ENCODE results near the gene CNNM4.

CNNM4 gene

DNA sequence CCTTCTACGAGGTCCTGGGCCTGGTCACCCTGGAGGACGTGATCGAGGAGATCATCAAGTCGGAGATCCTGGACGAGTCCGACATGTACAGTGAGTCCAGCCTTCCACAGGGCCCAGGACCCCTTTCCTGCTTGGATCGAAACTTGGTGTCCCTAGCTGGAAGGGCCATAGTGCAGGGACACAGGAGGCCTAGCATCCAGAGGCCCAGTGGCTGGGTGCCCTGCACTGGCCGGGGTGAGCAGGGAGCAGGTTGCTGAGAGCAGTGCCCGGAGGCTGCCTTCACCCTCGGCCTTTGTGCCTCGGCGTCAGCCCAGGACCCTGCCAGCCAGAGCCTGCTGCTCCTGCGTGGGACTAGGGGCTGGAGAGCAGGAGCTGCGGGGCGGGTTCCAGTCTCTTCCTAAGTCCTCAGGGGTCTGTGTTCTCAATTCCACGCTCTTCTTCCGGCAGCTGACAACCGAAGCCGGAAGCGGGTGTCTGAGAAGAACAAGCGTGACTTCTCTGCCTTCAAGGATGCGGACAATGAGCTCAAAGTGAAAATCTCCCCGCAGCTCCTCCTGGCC lies 36.4 kb downstream of the CNNM4 start:
- TF ChIP-seq YY1 (IDR thresholded peaks at IDR 0.05; ENCODE audit: insufficient read depth, insufficient read length) (no peak), SUZ12 (IDR thresholded peaks at IDR 0.05; ENCODE audit: extremely low read depth, insufficient read depth, insufficient read length) (no peak), ZNF274 (IDR thresholded peaks at IDR 0.05; ENCODE audit: low read depth, low read length) (no peak)
- H3K27me3 ChIP-seq (ENCODE audit: insufficient read depth, insufficient read length): no peaks in the 10 kb centered on the region
- no peak overlapping the region for H3K4me3 ChIP-seq (ENCODE audit: insufficient read length, low read depth)
- no peak overlapping the region for H3K9ac ChIP-seq (ENCODE audit: insufficient read length, low read depth)
- H3K4me1 ChIP-seq (ENCODE audit: insufficient read depth, insufficient read length): peaks cover 9% of the 10 kb centered on the region
- no peak for DNase-seq (ENCODE audit: low read depth, low spot score)
- peaks cover 25% of the 10 kb centered on the region for H3K36me3 ChIP-seq (ENCODE audit: insufficient read depth, insufficient read length, low read length)
- H3K9me3 ChIP-seq (ENCODE audit: insufficient read depth, low read length): no peaks in the 10 kb centered on the region

DNA sequence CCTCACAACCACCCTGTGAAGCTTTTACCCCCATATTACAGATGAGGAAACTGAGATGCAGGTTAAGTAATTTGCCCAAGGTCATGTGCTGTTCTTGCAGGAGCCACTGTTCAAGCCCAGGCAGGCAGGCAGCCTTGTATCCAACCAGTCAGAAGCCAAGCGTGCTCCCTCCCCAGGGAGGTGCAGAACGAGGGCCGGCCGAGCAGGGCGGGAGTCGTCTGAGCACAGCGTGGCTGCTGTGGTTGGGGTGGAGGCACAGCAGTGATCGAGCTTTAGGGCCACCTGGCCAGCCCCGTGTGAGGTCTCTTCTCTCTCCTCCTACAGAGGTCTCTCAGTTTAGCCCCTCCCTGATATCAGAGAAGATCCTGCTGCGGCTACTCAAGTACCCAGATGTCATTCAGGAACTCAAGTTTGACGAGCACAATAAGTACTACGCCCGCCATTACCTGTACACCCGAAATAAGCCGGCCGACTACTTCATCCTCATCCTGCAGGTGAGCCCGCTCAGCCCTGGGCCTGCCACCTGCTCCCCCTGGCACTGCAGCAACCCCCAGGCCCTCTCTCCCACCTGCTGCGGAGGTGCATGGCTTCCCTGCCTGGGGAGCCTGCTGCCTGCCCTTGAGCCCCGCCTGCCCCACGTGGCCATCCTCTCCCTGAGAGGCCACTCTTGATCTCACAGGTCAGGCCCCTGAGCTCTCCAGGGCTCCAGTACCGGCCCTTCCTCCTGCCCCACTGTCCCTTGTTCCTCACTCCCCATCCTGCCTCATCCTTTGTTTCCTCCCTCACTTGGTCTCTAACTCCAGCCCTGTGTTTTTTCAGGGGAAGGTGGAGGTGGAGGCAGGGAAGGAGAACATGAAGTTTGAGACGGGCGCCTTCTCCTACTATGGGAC lies 38.3 kb downstream of the CNNM4 start:
- H3K36me3 ChIP-seq (ENCODE audit: insufficient read depth, insufficient read length, low read length): peaks cover 31% of the 10 kb centered on the region
- TF ChIP-seq SUZ12 (IDR thresholded peaks at IDR 0.05; ENCODE audit: extremely low read depth, insufficient read depth, insufficient read length) (no peak), YY1 (IDR thresholded peaks at IDR 0.05; ENCODE audit: insufficient read depth, insufficient read length) (no peak), ZNF274 (IDR thresholded peaks at IDR 0.05; ENCODE audit: low read depth, low read length) (no peak)
- peaks cover 4% of the 10 kb centered on the region for H3K4me1 ChIP-seq (ENCODE audit: insufficient read depth, insufficient read length)
- no peaks in the 10 kb centered on the region for H3K9me3 ChIP-seq (ENCODE audit: insufficient read depth, low read length)
- H3K27me3 ChIP-seq (ENCODE audit: insufficient read depth, insufficient read length): no peaks in the 10 kb centered on the region
- no peak for DNase-seq (ENCODE audit: low read depth, low spot score)
- no peak overlapping the region for H3K9ac ChIP-seq (ENCODE audit: insufficient read length, low read depth)
- no peak overlapping the region for H3K4me3 ChIP-seq (ENCODE audit: insufficient read length, low read depth)

DNA sequence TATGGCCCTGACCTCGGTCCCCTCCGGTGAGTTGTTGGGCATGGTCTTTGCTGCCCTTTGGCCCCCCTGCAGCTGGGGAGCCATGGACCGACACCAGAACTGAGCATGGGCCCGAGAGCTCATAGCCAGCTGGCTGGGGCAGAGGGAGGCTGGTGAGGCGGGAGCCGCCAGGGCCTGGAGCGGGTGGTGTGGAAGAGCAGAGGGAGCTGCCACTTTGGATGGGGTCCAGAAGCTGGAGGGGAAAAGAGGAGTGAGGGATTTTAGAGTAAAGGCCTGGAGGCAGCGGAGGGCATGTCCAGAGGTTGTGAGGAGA lies 38.9 kb downstream of the CNNM4 start:
- TF ChIP-seq SUZ12 (IDR thresholded peaks at IDR 0.05; ENCODE audit: extremely low read depth, insufficient read depth, insufficient read length) (no peak), YY1 (IDR thresholded peaks at IDR 0.05; ENCODE audit: insufficient read depth, insufficient read length) (no peak), ZNF274 (IDR thresholded peaks at IDR 0.05; ENCODE audit: low read depth, low read length) (no peak)
- Histone ChIP-seq H3K9me3 (ENCODE audit: insufficient read depth, low read length) (no peaks in the 10 kb centered on the region), H3K4me3 (ENCODE audit: insufficient read length, low read depth) (no peak overlapping the region), H3K36me3 (ENCODE audit: insufficient read depth, insufficient read length, low read length) (peaks cover 31% of the 10 kb centered on the region), H3K9ac (ENCODE audit: insufficient read length, low read depth) (no peak overlapping the region), H3K4me1 (ENCODE audit: insufficient read depth, insufficient read length) (peaks cover 4% of the 10 kb centered on the region), H3K27me3 (ENCODE audit: insufficient read depth, insufficient read length) (no peaks in the 10 kb centered on the region)
- no peak for DNase-seq (ENCODE audit: low read depth, low spot score)

DNA sequence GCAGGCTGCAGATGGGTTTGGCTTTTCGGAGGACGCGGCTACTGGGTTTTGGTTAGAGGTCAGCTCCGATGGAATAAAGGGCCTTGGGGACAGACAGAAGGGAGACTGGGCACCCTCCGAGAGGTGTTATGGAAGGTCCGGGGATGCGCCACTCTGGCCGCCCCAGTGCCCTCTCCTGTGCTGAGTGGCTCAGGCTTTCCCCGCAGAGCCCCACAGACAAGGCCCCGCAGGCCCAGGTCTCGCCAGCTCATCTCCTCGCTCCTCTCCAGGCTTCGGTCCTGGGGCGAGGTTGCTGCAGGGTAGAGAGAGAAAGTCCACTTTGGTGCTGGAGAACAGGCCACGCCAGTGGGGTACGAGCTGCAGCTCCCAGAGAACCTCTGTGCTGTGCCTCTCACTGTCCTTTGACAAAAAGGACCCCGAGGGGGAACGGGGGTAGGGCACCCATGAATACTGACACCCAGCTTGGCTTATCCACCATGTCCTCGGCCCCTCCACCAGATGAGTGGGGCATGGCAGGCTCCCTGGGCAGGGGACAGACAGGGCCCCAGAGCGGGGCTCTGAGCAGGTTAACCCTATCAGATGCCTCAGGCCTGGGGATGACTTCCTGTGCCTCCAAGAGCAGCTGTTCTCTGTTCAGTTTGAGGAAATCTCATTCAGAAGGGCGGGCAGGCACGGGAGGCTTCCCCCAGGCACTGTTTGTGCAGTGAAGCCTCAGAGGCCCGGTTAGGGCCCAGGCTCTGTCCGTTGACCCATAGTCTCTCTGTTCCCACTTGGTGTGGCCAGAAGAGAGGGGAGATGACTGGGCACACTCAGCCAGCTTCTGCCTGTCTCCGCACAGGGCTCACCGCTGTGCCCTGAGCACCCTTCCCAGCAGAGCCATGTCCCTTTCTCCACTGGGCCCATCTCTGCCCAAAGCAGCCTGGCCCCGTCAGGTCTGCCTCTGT lies 39.6 kb downstream of the CNNM4 start:
- DNase-seq (ENCODE audit: low read depth, low spot score): no peak
- Histone ChIP-seq H3K4me3 (ENCODE audit: insufficient read length, low read depth) (no peak overlapping the region), H3K27me3 (ENCODE audit: insufficient read depth, insufficient read length) (no peaks in the 10 kb centered on the region), H3K4me1 (ENCODE audit: insufficient read depth, insufficient read length) (peaks cover 4% of the 10 kb centered on the region), H3K36me3 (ENCODE audit: insufficient read depth, insufficient read length, low read length) (peaks cover 31% of the 10 kb centered on the region), H3K9ac (ENCODE audit: insufficient read length, low read depth) (peak overlapping the region; percentile 63), H3K9me3 (ENCODE audit: insufficient read depth, low read length) (no peaks in the 10 kb centered on the region)
- TF ChIP-seq SUZ12 (IDR thresholded peaks at IDR 0.05; ENCODE audit: extremely low read depth, insufficient read depth, insufficient read length) (no peak), ZNF274 (IDR thresholded peaks at IDR 0.05; ENCODE audit: low read depth, low read length) (no peak), YY1 (IDR thresholded peaks at IDR 0.05; ENCODE audit: insufficient read depth, insufficient read length) (no peak)

DNA sequence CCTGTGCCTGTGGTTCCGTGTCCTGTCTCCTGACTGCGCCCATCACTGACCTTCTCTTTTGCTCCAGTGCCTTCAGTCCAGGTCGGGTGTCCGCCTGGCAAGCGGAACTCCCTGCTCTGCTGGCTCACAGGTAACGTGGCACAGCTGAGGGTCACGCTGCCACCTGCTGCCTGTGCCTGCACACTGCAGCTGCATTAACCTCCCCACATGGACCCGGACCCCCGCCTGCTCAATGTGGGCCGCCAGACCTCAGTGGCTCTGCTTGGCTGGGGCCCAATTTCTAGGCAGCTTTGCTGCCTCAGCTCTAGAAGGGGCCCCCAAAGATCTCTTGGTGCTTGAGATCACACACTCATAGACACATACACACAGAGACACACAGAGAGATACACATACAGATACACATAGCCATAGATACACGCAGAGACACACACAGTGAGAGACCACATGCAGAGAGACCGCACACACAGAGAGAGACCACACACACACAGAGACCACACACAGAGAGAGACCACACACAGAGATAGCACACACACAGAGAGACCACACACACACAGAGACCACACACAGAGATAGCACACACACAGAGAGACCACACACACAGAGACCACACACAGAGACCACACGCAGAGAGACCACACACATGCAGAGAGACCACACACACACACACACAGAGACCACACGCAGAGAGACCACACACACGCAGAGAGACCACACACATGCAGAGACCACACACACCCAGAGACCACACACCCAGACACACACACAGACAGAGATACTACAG lies 40.5 kb downstream of the CNNM4 start:
- Histone ChIP-seq H3K9me3 (ENCODE audit: insufficient read depth, low read length) (no peaks in the 10 kb centered on the region), H3K4me1 (ENCODE audit: insufficient read depth, insufficient read length) (peaks cover 4% of the 10 kb centered on the region), H3K36me3 (ENCODE audit: insufficient read depth, insufficient read length, low read length) (peaks cover 31% of the 10 kb centered on the region), H3K27me3 (ENCODE audit: insufficient read depth, insufficient read length) (no peaks in the 10 kb centered on the region), H3K9ac (ENCODE audit: insufficient read length, low read depth) (peak overlapping the region; percentile 63), H3K4me3 (ENCODE audit: insufficient read length, low read depth) (no peak overlapping the region)
- DNase-seq (ENCODE audit: low read depth, low spot score): peak; percentile 39
- no peak for TF ChIP-seq SUZ12 (IDR thresholded peaks at IDR 0.05; ENCODE audit: extremely low read depth, insufficient read depth, insufficient read length)
- no peak for TF ChIP-seq YY1 (IDR thresholded peaks at IDR 0.05; ENCODE audit: insufficient read depth, insufficient read length)
- TF ChIP-seq ZNF274 (IDR thresholded peaks at IDR 0.05; ENCODE audit: low read depth, low read length): no peak

DNA sequence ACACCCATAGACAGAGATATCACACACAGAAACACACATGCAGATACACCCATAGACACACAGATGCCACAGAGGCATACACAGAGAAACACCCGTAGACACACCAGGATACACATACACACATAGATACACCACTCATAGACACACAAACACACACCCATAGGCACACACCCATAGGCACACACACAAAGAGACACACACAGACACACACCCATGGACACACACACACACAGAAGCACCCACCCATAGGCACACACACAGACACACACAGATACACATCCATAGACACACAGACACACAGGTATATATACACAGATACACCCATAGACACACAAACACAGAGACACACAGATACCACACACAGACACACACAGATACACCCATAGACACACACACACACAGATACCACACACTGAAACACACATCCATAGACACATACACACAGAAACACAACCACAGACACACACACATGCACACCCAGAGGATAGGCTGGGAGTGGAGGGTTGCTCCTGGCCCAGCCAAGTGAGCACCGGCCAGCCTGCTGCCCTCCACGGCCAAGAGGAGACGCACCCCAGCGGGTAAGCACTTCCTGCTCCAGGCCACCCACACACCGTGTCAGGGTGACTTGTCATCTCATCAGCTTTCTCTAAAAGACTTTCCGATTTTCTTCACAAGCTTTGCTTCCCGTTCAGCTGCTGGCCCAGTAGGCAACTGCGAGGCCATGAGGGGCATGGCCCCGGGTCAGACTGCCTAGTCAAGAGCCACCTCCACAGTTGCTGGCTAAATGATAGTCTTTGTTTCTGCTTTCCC lies 41.3 kb downstream of the CNNM4 start:
- Histone ChIP-seq H3K9ac (ENCODE audit: insufficient read length, low read depth) (peak overlapping the region; percentile 24), H3K4me3 (ENCODE audit: insufficient read length, low read depth) (no peak overlapping the region), H3K9me3 (ENCODE audit: insufficient read depth, low read length) (no peaks in the 10 kb centered on the region), H3K4me1 (ENCODE audit: insufficient read depth, insufficient read length) (peaks cover 4% of the 10 kb centered on the region), H3K27me3 (ENCODE audit: insufficient read depth, insufficient read length) (no peaks in the 10 kb centered on the region), H3K36me3 (ENCODE audit: insufficient read depth, insufficient read length, low read length) (peaks cover 31% of the 10 kb centered on the region)
- DNase-seq (ENCODE audit: low read depth, low spot score): no peak
- TF ChIP-seq SUZ12 (IDR thresholded peaks at IDR 0.05; ENCODE audit: extremely low read depth, insufficient read depth, insufficient read length) (no peak), ZNF274 (IDR thresholded peaks at IDR 0.05; ENCODE audit: low read depth, low read length) (no peak), YY1 (IDR thresholded peaks at IDR 0.05; ENCODE audit: insufficient read depth, insufficient read length) (no peak)

Data from NT2/D1 (cell line).